GM10248 (cell line): ENCODE results near the gene SYCP1.
"Not testable (repeated sequence)": the region's sequence is repeated elsewhere in the genome, so short reads cannot be mapped to it uniquely, and the experiment has no call there.

ENCODE experiments used
- CTCF ChIA-PET: fragments of 300-600 bp; sonication (Branson Sonifier 250); formaldehyde crosslinking; extraction: SDS; loops from one replicate; lab custom pipeline; 2021; ENCODE audit warnings: antibody characterized with exemption; lab: Yijun Ruan, JAX
- POLR2A ChIA-PET: fragments of 350-650 bp; sonication (Branson Sonifier 250); formaldehyde crosslinking; extraction: SDS; loops from one replicate; lab custom pipeline; 2020; ENCODE audit warnings: antibody characterized with exemption; lab: Yijun Ruan, JAX
- DNase-seq: peaks from one replicate; pipeline ENCODE4 v3.0.0; 2012; ENCODE audit errors: extremely low spot score
- CTCF ChIP-seq: IDR thresholded peaks from 2 replicates; pipeline ENCODE4 v1.5.1; 2012; ENCODE audit warnings: mild to moderate bottlenecking, low read depth; ENCODE audit errors: extremely low read depth, missing control alignments, control extremely low read depth

SYCP1 gene

GRCh38 chr1:114896795-114897194 is 42.1 kb downstream of the SYCP1 start:
- no peak for TF ChIP-seq CTCF
- no peak for DNase-seq
- POLR2A ChIA-PET = no interaction called here
- CTCF ChIA-PET = no interaction called here

- no peak for TF ChIP-seq CTCF
- ChIA-PET POLR2A (no interaction called here), CTCF (interaction anchor here (0.8 kb wide), 1 partner anchor 9 kb away, joined by 3 read pairs; no protein-coding TSS in a partner anchor)
- DNase-seq = no peak
Measured at GRCh38 chr1:114901814-114902213, 47.2 kb downstream of the SYCP1 start.

- CTCF ChIA-PET = no interaction called here
- TF ChIP-seq CTCF = no peak
- POLR2A ChIA-PET = no interaction called here
- no peak for DNase-seq
Measured at GRCh38 chr1:114902343-114902742, 47.7 kb downstream of the SYCP1 start.

GRCh38 chr1:114903480-114903879 is 48.8 kb downstream of the SYCP1 start:
- TF ChIP-seq CTCF = no peak
- ChIA-PET CTCF (no interaction called here), POLR2A (no interaction called here)
- no peak for DNase-seq

GRCh38 chr1:114915720-114916119 is 61.1 kb downstream of the SYCP1 start:
- DNase-seq, CTCF ChIA-PET, POLR2A ChIA-PET: not testable (repeated sequence)

GRCh38 chr1:114926607-114927006 is 71.9 kb downstream of the SYCP1 start:
- POLR2A ChIA-PET = no interaction called here
- DNase-seq = no peak
- CTCF ChIA-PET = no interaction called here
- no peak for TF ChIP-seq CTCF

- CTCF ChIA-PET = no interaction called here
- POLR2A ChIA-PET = no interaction called here
- DNase-seq = no peak
- TF ChIP-seq CTCF = no peak
Measured at GRCh38 chr1:114927401-114927800, 72.7 kb downstream of the SYCP1 start.
